ENCODE data around the gene CACTIN.

The CACTIN gene

GRCh38 chr19:3604987-3605343 is 21.6 kb downstream of the CACTIN start:
- FAIRE-seq (no peak), DNase-seq (ENCODE audit: insufficient read length) (no peak)
- TF ChIP-seq POLR2AphosphoS5 (IDR thresholded peaks at IDR 0.05; ENCODE audit: low read depth, low read length) = no peak
- TF ChIP-seq TAF1 (IDR thresholded peaks at IDR 0.05; ENCODE audit: borderline replicate concordance, low read depth, low read length) = no peak
- no peak for TF ChIP-seq POLR2A (IDR thresholded peaks at IDR 0.05; ENCODE audit: low read depth, low read length)

- no peak for FAIRE-seq
- no peak for TF ChIP-seq TAF1 (IDR thresholded peaks at IDR 0.05; ENCODE audit: borderline replicate concordance, low read depth, low read length)
- no peak for TF ChIP-seq POLR2A (IDR thresholded peaks at IDR 0.05; ENCODE audit: low read depth, low read length)
- TF ChIP-seq POLR2AphosphoS5 (IDR thresholded peaks at IDR 0.05; ENCODE audit: low read depth, low read length) = no peak
These were observed 22.2 kb downstream of the CACTIN start for GRCh38 chr19:3604227-3604986.

GRCh38 chr19:3603121-3603811 is 23.3 kb downstream of the CACTIN start:
- FAIRE-seq (no peak), DNase-seq (ENCODE audit: insufficient read length) (no peak)
- TF ChIP-seq POLR2AphosphoS5 (IDR thresholded peaks at IDR 0.05; ENCODE audit: low read depth, low read length) = no peak
- no peak for TF ChIP-seq TAF1 (IDR thresholded peaks at IDR 0.05; ENCODE audit: borderline replicate concordance, low read depth, low read length)
- no peak for TF ChIP-seq POLR2A (IDR thresholded peaks at IDR 0.05; ENCODE audit: low read depth, low read length)

More at GRCh38 chr19:3604227-3604986, 22.2 kb downstream of the CACTIN start:
- no peak for DNase-seq (ENCODE audit: insufficient read length)

- FAIRE-seq (no peak), DNase-seq (ENCODE audit: insufficient read length) (no peak)
- TF ChIP-seq POLR2AphosphoS5 (IDR thresholded peaks at IDR 0.05; ENCODE audit: low read depth, low read length) (no peak), POLR2A (IDR thresholded peaks at IDR 0.05; ENCODE audit: low read depth, low read length) (no peak), TAF1 (IDR thresholded peaks at IDR 0.05; ENCODE audit: borderline replicate concordance, low read depth, low read length) (no peak)
These were observed 25.6 kb downstream of the CACTIN start for GRCh38 chr19:3601021-3601420.

GRCh38 chr19:3599776-3600187 is 26.8 kb downstream of the CACTIN start:
- no peak for TF ChIP-seq POLR2A (IDR thresholded peaks at IDR 0.05; ENCODE audit: low read depth, low read length)
- TF ChIP-seq POLR2AphosphoS5 (IDR thresholded peaks at IDR 0.05; ENCODE audit: low read depth, low read length) = no peak
- no peak for TF ChIP-seq TAF1 (IDR thresholded peaks at IDR 0.05; ENCODE audit: borderline replicate concordance, low read depth, low read length)
- FAIRE-seq = no peak
- no peak for DNase-seq (ENCODE audit: insufficient read length)

GRCh38 chr19:3595521-3596061 is 31.0 kb downstream of the CACTIN start:
- DNase-seq (ENCODE audit: insufficient read length) (no peak), FAIRE-seq (no peak)
- TF ChIP-seq POLR2AphosphoS5 (IDR thresholded peaks at IDR 0.05; ENCODE audit: low read depth, low read length) (no peak), POLR2A (IDR thresholded peaks at IDR 0.05; ENCODE audit: low read depth, low read length) (no peak), TAF1 (IDR thresholded peaks at IDR 0.05; ENCODE audit: borderline replicate concordance, low read depth, low read length) (no peak)

- TF ChIP-seq POLR2AphosphoS5 (IDR thresholded peaks at IDR 0.05; ENCODE audit: low read depth, low read length) = no peak
- FAIRE-seq (no peak), DNase-seq (ENCODE audit: insufficient read length) (no peak)
These were observed 33.4 kb downstream of the CACTIN start for GRCh38 chr19:3593156-3593555.

- no peak for FAIRE-seq
- TF ChIP-seq TAF1 (IDR thresholded peaks at IDR 0.05; ENCODE audit: borderline replicate concordance, low read depth, low read length) (no peak), POLR2AphosphoS5 (IDR thresholded peaks at IDR 0.05; ENCODE audit: low read depth, low read length) (no peak), POLR2A (IDR thresholded peaks at IDR 0.05; ENCODE audit: low read depth, low read length) (no peak)
- DNase-seq (ENCODE audit: insufficient read length) = no peak
These were observed 34.5 kb downstream of the CACTIN start for GRCh38 chr19:3591876-3592613.

- DNase-seq (ENCODE audit: insufficient read length) = no peak
- no peak for FAIRE-seq
- TF ChIP-seq POLR2AphosphoS5 (IDR thresholded peaks at IDR 0.05; ENCODE audit: low read depth, low read length) (no peak), TAF1 (IDR thresholded peaks at IDR 0.05; ENCODE audit: borderline replicate concordance, low read depth, low read length) (no peak), POLR2A (IDR thresholded peaks at IDR 0.05; ENCODE audit: low read depth, low read length) (no peak)
These were observed 35.5 kb downstream of the CACTIN start for GRCh38 chr19:3590991-3591659.

- FAIRE-seq = no peak
- DNase-seq (ENCODE audit: insufficient read length) = no peak
- TF ChIP-seq POLR2A (IDR thresholded peaks at IDR 0.05; ENCODE audit: low read depth, low read length) = no peak
- no peak for TF ChIP-seq TAF1 (IDR thresholded peaks at IDR 0.05; ENCODE audit: borderline replicate concordance, low read depth, low read length)
- no peak for TF ChIP-seq POLR2AphosphoS5 (IDR thresholded peaks at IDR 0.05; ENCODE audit: low read depth, low read length)
These were observed 36.6 kb downstream of the CACTIN start for GRCh38 chr19:3589949-3590348.

GRCh38 chr19:3589439-3589838 is 37.2 kb downstream of the CACTIN start:
- TF ChIP-seq POLR2AphosphoS5 (IDR thresholded peaks at IDR 0.05; ENCODE audit: low read depth, low read length) = no peak
- TF ChIP-seq POLR2A (IDR thresholded peaks at IDR 0.05; ENCODE audit: low read depth, low read length) = no peak
- TF ChIP-seq TAF1 (IDR thresholded peaks at IDR 0.05; ENCODE audit: borderline replicate concordance, low read depth, low read length) = no peak
- FAIRE-seq (no peak), DNase-seq (ENCODE audit: insufficient read length) (no peak)
